Uterus (tissue), 4 donors: ENCODE results near the gene QDPR. TPM values are rescaled to one million over a fixed set of nuclear protein-coding genes. Genes with fewer than 3 reads are reported as not detected.
"Not testable (repeated sequence)": the region's sequence is repeated elsewhere in the genome, so short reads cannot be mapped to it uniquely, and the experiment has no call there.

Experiments used
- DNase-seq, 2 donors: peaks; one replicate each; pipeline ENCODE4 v3.0.0-alpha.2; 2019 to 2020
- H3K27ac ChIP-seq, 2 donors: fragments of 200-600 bp; sonication (generic); 1 replicate in 1 of 2; 2 replicates in 1 of 2; pipeline ENCODE4 v1.5.1; 2016 to 2018
- H3K27me3 ChIP-seq, 2 donors: fragments of 200-600 bp; sonication (generic); one replicate each; pipeline ENCODE4 v1.5.1; 2018 to 2019; ENCODE audit warnings: control low read depth in 1 of 2
- H3K36me3 ChIP-seq, 2 donors: fragments of 200-600 bp; sonication (generic); one replicate each; pipeline ENCODE4 v1.5.1; 2019; ENCODE audit warnings: control low read depth in 1 of 2
- H3K4me1 ChIP-seq, 2 donors: fragments of 200-600 bp; sonication (generic); one replicate each; pipeline ENCODE4 v1.5.1; 2018 to 2019; ENCODE audit warnings: control low read depth in 1 of 2
- H3K4me3 ChIP-seq, 2 donors: fragments of 200-600 bp; sonication (generic); 1 replicate in 1 of 2; 2 replicates in 1 of 2; pipeline ENCODE4 v1.5.1; 2018 to 2019; ENCODE audit warnings: mild to moderate bottlenecking in 1 of 2
- H3K9me3 ChIP-seq, 2 donors: fragments of 200-600 bp; sonication (generic); one replicate each; pipeline ENCODE4 v1.5.1; 2019; ENCODE audit warnings: control low read depth in 1 of 2
- CTCF ChIP-seq, 4 experiments: fragments of 200-600 bp in 2 of 4; fragments of 450-650 bp in 2 of 4; sonication (generic) in 2 of 4; IDR thresholded peaks; one replicate each; pipeline ENCODE4 v1.5.1; 2016 to 2019; ENCODE audit warnings: antibody characterized with exemption in 4 of 4, mild to moderate bottlenecking in 2 of 4, moderate library complexity in 1 of 4
- POLR2A ChIP-seq, 2 donors: fragments of 450-650 bp; IDR thresholded peaks; one replicate each; pipeline ENCODE4 v1.6.1; 2016; ENCODE audit warnings: antibody characterized with exemption in 2 of 2, mild to moderate bottlenecking in 1 of 2, moderate library complexity in 1 of 2
- intact Hi-C: fragments of 100-400 bp; cut with DNase I; formaldehyde crosslinking; loops from one replicate; pipeline ENCODE4 v1.15.1; 2023; ENCODE audit warnings: low total_unique reads
- total RNA-seq, 4 donors: library from RNA; depleted of rRNA in 3 of 4; stranded (reverse); fragments of >200 nt in 3 of 4; gene quantifications; one replicate each; pipeline versions ENCODE4 v1.1.0 to v1.2.4, GENCODE V29; 2014 to 2023
- donor health status: DM: yes; HTN: yes; CAD: no.

Gene QDPR
- total RNA-seq, 4 donors from 2014 or later, result 2.3 to 48.5 (median 16.5) TPM

- Histone ChIP-seq H3K4me3 (no peak overlapping the region), H3K36me3 (no peaks in the 10 kb centered on the region), H3K27ac (no peak overlapping the region), H3K27me3 (no peaks in the 10 kb centered on the region), H3K4me1 (no peaks in the 10 kb centered on the region), H3K9me3 (no peaks in the 10 kb centered on the region)
- TF ChIP-seq CTCF (IDR thresholded peaks at IDR 0.05) (no peak), POLR2A (IDR thresholded peaks at IDR 0.05) (no peak)
- intact Hi-C loops, result no loop called here
- no peak for DNase-seq
Observed at GRCh38 chr4:17546222-17546621, 34.3 kb upstream of the QDPR start.

GRCh38 chr4:17545374-17546140 lies 33.7 kb upstream of the QDPR start:
- TF ChIP-seq POLR2A (IDR thresholded peaks at IDR 0.05) (no peak), CTCF (IDR thresholded peaks at IDR 0.05) (no peak)
- intact Hi-C loops, result no loop called here
- no peak for DNase-seq
- no peaks in the 10 kb centered on the region for H3K36me3 ChIP-seq
- H3K4me1 ChIP-seq, result no peaks in the 10 kb centered on the region
- H3K4me3 ChIP-seq, result no peak overlapping the region
- H3K9me3 ChIP-seq, result no peaks in the 10 kb centered on the region
- no peaks in the 10 kb centered on the region for H3K27me3 ChIP-seq
- no peak overlapping the region for H3K27ac ChIP-seq

GRCh38 chr4:17544831-17545234 lies 32.9 kb upstream of the QDPR start:
- H3K4me1 ChIP-seq, result no peaks in the 10 kb centered on the region
- no peaks in the 10 kb centered on the region for H3K36me3 ChIP-seq
- no peak for TF ChIP-seq CTCF (IDR thresholded peaks at IDR 0.05)
- no peak for TF ChIP-seq POLR2A (IDR thresholded peaks at IDR 0.05)
- no peak overlapping the region for H3K4me3 ChIP-seq
- no peaks in the 10 kb centered on the region for H3K27me3 ChIP-seq
- H3K9me3 ChIP-seq, result no peaks in the 10 kb centered on the region
- no peak overlapping the region for H3K27ac ChIP-seq
- intact Hi-C loops, result no loop called here
- no peak for DNase-seq

- Histone ChIP-seq H3K4me3 (no peak overlapping the region), H3K36me3 (no peaks in the 10 kb centered on the region), H3K27ac (no peak overlapping the region), H3K4me1 (no peaks in the 10 kb centered on the region), H3K27me3 (no peaks in the 10 kb centered on the region), H3K9me3 (no peaks in the 10 kb centered on the region)
- TF ChIP-seq POLR2A (IDR thresholded peaks at IDR 0.05), result no peak
- no peak for TF ChIP-seq CTCF (IDR thresholded peaks at IDR 0.05)
- no peak for DNase-seq
- intact Hi-C loops, result no loop called here
Observed at GRCh38 chr4:17544205-17544604, 32.3 kb upstream of the QDPR start.

GRCh38 chr4:17537060-17537459 lies 25.2 kb upstream of the QDPR start:
- H3K27ac ChIP-seq, H3K27me3 ChIP-seq, H3K4me1 ChIP-seq, H3K9me3 ChIP-seq, intact Hi-C loops, H3K4me3 ChIP-seq, H3K36me3 ChIP-seq, DNase-seq: not testable (repeated sequence)
